Parathyroid adenoma (tissue), 2 donors: ENCODE data around the gene TIGAR.

ENCODE experiments used
- H2AFZ ChIP-seq: fragments of 300-600 bp; sonication (generic); one replicate; pipeline ENCODE4 v1.7.0; 2017; ENCODE audit warnings: antibody characterized with exemption, mild to moderate bottlenecking
- H3K27ac ChIP-seq: fragments of 300-600 bp; sonication (generic); one replicate; pipeline ENCODE4 v1.7.0; 2017
- H3K27me3 ChIP-seq: fragments of 300-600 bp; sonication (generic); one replicate; pipeline ENCODE4 v1.7.0; 2017; ENCODE audit warnings: low read length; ENCODE audit not compliant: control insufficient read depth, insufficient read depth
- H3K36me3 ChIP-seq: fragments of 300-600 bp; sonication (generic); one replicate; pipeline ENCODE4 v1.7.0; 2017; ENCODE audit warnings: low read length; ENCODE audit not compliant: control insufficient read depth, insufficient read depth
- H3K4me1 ChIP-seq: fragments of 300-600 bp; sonication (generic); one replicate; pipeline ENCODE4 v1.7.0; 2017; ENCODE audit warnings: control low read depth
- H3K4me2 ChIP-seq: fragments of 300-600 bp; sonication (generic); one replicate; pipeline ENCODE4 v1.7.0; 2017; ENCODE audit warnings: low read length
- H3K4me3 ChIP-seq: fragments of 300-600 bp; sonication (generic); one replicate; pipeline ENCODE4 v1.7.0; 2017; ENCODE audit warnings: low read depth, low read length
- H3K79me2 ChIP-seq: fragments of 300-600 bp; sonication (generic); one replicate; pipeline ENCODE4 v1.7.0; 2017; ENCODE audit warnings: control low read depth
- H3K9ac ChIP-seq: fragments of 300-600 bp; sonication (generic); one replicate; pipeline ENCODE4 v1.7.0; 2017; ENCODE audit warnings: mild to moderate bottlenecking
- H3K9me3 ChIP-seq: fragments of 300-600 bp; sonication (generic); one replicate; pipeline ENCODE4 v1.7.0; 2017; ENCODE audit warnings: low read length; ENCODE audit not compliant: control insufficient read depth
- TF ChIP-seq, protein P1 (sequence below): fragments of 300-600 bp; sonication (generic); IDR thresholded peaks from one replicate; pipeline ENCODE4 v1.7.0; 2017; ENCODE audit warnings: antibody characterized with exemption, mild to moderate bottlenecking
- donor health status: primary hyperparathyroidism.

The TIGAR gene

DNA sequence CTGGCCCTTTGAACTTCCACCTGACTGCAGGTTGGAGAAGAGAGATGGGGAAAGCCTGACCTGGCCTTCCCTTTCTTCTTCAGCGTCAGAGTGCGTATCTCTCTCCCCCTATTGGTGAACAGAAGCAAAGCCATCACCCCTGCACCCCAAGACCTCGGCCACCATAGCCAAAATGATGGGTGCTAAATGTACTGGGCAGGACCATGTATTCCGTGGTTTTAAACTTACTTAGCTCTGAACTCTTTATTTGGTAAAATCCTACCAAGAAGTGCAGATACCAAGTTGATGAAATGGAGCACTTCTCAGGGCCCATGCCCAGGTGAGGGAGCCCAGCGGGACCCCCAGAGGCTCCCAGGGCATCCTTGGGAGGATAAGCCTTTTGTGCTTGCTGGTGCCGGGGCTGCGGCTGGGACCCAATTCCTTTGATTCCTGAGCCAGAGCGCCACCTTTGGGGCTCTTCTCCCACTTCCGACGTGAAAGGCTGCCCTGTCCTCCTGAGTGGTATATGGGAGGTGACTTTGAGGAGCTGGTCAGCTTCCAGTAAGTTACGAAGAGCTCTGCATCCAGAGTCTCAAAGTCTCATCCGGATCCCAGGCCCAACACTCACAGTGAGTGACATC is 38.0 kb upstream of the TIGAR start:
- no peak overlapping the region for H2AFZ ChIP-seq
- H3K4me1 ChIP-seq, result peaks cover 23% of the 10 kb centered on the region
- peaks cover 64% of the 10 kb centered on the region for H3K79me2 ChIP-seq
- H3K4me3 ChIP-seq, result no peak overlapping the region
- H3K27ac ChIP-seq, result no peak overlapping the region
- no peak overlapping the region for H3K4me2 ChIP-seq
- no peaks in the 10 kb centered on the region for H3K27me3 ChIP-seq
- no peaks in the 10 kb centered on the region for H3K9me3 ChIP-seq
- TF ChIP-seq, protein P1, sequence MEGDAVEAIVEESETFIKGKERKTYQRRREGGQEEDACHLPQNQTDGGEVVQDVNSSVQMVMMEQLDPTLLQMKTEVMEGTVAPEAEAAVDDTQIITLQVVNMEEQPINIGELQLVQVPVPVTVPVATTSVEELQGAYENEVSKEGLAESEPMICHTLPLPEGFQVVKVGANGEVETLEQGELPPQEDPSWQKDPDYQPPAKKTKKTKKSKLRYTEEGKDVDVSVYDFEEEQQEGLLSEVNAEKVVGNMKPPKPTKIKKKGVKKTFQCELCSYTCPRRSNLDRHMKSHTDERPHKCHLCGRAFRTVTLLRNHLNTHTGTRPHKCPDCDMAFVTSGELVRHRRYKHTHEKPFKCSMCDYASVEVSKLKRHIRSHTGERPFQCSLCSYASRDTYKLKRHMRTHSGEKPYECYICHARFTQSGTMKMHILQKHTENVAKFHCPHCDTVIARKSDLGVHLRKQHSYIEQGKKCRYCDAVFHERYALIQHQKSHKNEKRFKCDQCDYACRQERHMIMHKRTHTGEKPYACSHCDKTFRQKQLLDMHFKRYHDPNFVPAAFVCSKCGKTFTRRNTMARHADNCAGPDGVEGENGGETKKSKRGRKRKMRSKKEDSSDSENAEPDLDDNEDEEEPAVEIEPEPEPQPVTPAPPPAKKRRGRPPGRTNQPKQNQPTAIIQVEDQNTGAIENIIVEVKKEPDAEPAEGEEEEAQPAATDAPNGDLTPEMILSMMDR, result no peak
- no peak overlapping the region for H3K9ac ChIP-seq
- no peaks in the 10 kb centered on the region for H3K36me3 ChIP-seq

DNA sequence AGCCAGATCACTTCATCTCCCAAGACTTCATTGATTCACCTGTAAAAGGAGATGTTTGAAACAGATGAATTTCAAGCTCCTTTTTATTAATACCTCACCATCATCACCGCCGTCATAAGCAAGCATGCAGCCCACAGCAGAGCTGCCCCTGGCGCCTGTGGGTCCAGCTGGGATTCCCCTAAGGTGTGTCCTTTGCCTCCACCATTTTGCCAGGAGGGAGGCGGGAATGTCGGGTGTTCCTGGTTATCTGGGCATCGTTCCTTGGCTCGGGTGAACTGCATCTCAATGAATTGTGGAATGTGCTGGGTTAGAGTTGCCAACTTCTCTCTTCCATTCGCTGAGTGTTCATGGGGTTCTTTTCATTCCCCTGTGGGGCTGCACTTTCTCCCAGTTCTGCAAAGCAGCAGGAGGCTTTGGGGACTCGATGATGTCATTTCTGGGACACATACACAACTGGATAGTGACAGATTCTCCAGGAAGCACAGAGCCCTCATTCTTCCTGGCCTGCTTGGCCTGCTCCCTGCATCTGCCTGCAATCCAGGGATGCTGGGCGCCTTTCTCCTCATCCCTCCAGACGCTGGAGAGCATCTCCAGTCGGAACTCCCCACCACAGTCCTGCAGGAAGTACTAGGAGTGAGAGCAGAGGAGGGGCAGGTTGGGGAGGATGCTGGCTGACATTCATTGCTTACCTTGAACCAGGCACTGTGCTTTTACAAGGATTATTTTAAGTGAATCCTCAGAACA is 37.3 kb upstream of the TIGAR start:
- Histone ChIP-seq H3K36me3 (no peaks in the 10 kb centered on the region), H3K9me3 (no peaks in the 10 kb centered on the region), H3K9ac (no peak overlapping the region), H3K4me3 (no peak overlapping the region), H2AFZ (no peak overlapping the region), H3K4me2 (no peak overlapping the region), H3K4me1 (peaks cover 20% of the 10 kb centered on the region), H3K27me3 (no peaks in the 10 kb centered on the region), H3K79me2 (peaks cover 57% of the 10 kb centered on the region), H3K27ac (no peak overlapping the region)
- TF ChIP-seq, protein P1, result no peak

DNA sequence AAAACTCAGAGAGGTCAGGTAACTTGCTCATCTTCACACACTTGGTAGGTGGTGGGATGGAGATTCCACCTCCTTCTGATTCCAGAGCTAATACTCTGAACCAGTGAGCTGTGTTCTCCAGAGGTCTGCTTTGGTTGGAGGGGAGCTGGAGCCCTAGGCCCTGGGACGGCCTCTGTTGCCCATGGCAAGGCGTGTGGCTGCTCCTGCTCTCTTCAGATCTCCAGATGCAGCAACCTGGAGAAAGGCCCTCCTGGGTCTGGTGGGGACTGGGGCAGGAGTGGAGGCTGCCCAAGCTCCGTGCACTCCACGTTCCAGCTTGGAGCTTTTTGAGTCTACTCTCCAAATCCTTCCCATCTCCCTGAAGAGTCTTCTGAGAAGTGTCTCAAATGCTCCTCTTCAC is 36.7 kb upstream of the TIGAR start:
- H3K4me1 ChIP-seq, result peaks cover 21% of the 10 kb centered on the region
- peaks cover 51% of the 10 kb centered on the region for H3K79me2 ChIP-seq
- no peak overlapping the region for H3K27ac ChIP-seq
- no peak overlapping the region for H3K4me2 ChIP-seq
- no peaks in the 10 kb centered on the region for H3K36me3 ChIP-seq
- H2AFZ ChIP-seq, result no peak overlapping the region
- H3K27me3 ChIP-seq, result no peaks in the 10 kb centered on the region
- no peaks in the 10 kb centered on the region for H3K9me3 ChIP-seq
- TF ChIP-seq, protein P1, result no peak
- H3K9ac ChIP-seq, result no peak overlapping the region
- no peak overlapping the region for H3K4me3 ChIP-seq

DNA sequence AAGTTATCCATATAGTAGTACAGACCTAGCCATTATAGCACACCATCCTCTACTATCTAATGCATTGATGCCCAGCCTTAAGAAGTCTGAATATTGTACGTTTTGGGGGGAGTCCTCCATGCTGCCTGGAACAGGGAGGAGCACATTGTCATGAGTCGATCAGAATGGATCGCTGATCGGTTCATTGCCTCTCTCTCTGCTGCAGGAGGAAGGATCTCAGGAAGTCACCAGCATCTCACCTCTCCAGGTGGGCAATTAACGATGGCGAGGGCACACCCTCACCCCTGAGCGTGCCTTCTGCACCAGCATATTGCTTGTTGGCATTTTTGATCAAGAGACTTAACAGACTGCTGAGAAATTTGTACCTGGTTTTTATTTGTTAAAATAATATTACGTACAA is 35.9 kb upstream of the TIGAR start:
- Histone ChIP-seq H3K27ac (no peak overlapping the region), H3K9me3 (no peaks in the 10 kb centered on the region), H3K4me3 (no peak overlapping the region), H3K4me1 (peaks cover 23% of the 10 kb centered on the region), H3K36me3 (no peaks in the 10 kb centered on the region), H3K4me2 (no peak overlapping the region), H2AFZ (no peak overlapping the region), H3K9ac (no peak overlapping the region), H3K79me2 (peaks cover 43% of the 10 kb centered on the region), H3K27me3 (no peaks in the 10 kb centered on the region)
- TF ChIP-seq, protein P1, result no peak
